ENCODE results near the gene FAM234A.

- no peak for TF ChIP-seq ZFP36 (IDR thresholded peaks at IDR 0.05; ENCODE audit: borderline replicate concordance, partially characterized antibody)
- TF ChIP-seq CHD2 (IDR thresholded peaks at IDR 0.05; ENCODE audit: low read length, partially characterized antibody), result no peak
These were observed 21.6 kb upstream of the FAM234A start for GRCh38 chr16:212999-213398.
